MM.1S (cell line): ENCODE results near the gene CTU2.

Source experiments
- DNase-seq: peaks from one replicate; pipeline ENCODE4 v3.0.0-alpha.2; 2015
- H2AFZ ChIP-seq: fragments of 300-600 bp; sonication (generic); 2 replicates; pipeline ENCODE4 v1.6.0; 2016; ENCODE audit warnings: antibody characterized with exemption, low read length
- H3F3A ChIP-seq: fragments of 300-600 bp; sonication (generic); 2 replicates; pipeline ENCODE4 v1.6.1; 2016; ENCODE audit warnings: mild to moderate bottlenecking, antibody characterized with exemption, low read length, moderate library complexity, mixed read lengths; ENCODE audit not compliant: insufficient read depth
- H3K27ac ChIP-seq: fragments of 300-600 bp; sonication (generic); 2 replicates; pipeline ENCODE4 v1.5.1; 2016; ENCODE audit warnings: mild to moderate bottlenecking, low read length
- H3K27me3 ChIP-seq: fragments of 300-600 bp; sonication (generic); replicated peaks from 2 replicates; pipeline ENCODE4 v1.6.0; 2016; ENCODE audit warnings: low read length; ENCODE audit not compliant: insufficient read depth
- H3K36me3 ChIP-seq: fragments of 300-600 bp; sonication (generic); replicated peaks from 2 replicates; pipeline ENCODE4 v1.6.1; 2016; ENCODE audit warnings: mild to moderate bottlenecking, low read length, mixed read lengths; ENCODE audit not compliant: insufficient read depth
- H3K4me1 ChIP-seq: fragments of 300-600 bp; sonication (generic); 2 replicates; pipeline ENCODE4 v1.6.1; 2016; ENCODE audit warnings: low read length, mixed read lengths
- H3K4me2 ChIP-seq: fragments of 300-600 bp; sonication (generic); 2 replicates; pipeline ENCODE4 v1.6.0; 2016; ENCODE audit warnings: low read depth, low read length
- H3K4me3 ChIP-seq: fragments of 300-600 bp; sonication (generic); 2 replicates; pipeline ENCODE4 v1.5.1; 2016; ENCODE audit warnings: low read length, mixed read lengths
- H3K79me2 ChIP-seq: fragments of 300-600 bp; sonication (generic); 2 replicates; pipeline ENCODE4 v1.6.1; 2016; ENCODE audit warnings: mixed run types, low read length, mixed read lengths
- H3K9ac ChIP-seq: fragments of 300-600 bp; sonication (generic); 2 replicates; pipeline ENCODE4 v1.6.1; 2016; ENCODE audit warnings: low read length, mixed read lengths
- H3K9me2 ChIP-seq: fragments of 300-600 bp; sonication (generic); replicated peaks from 2 replicates; pipeline ENCODE4 v1.6.1; 2016; ENCODE audit warnings: mild to moderate bottlenecking, low read length, mixed read lengths; ENCODE audit not compliant: insufficient read depth
- H3K9me3 ChIP-seq: fragments of 300-600 bp; sonication (generic); replicated peaks from 2 replicates; pipeline ENCODE4 v1.6.1; 2016; ENCODE audit warnings: mild to moderate bottlenecking, low read length, mixed read lengths; ENCODE audit not compliant: insufficient read depth
- H4K20me1 ChIP-seq: fragments of 300-600 bp; sonication (generic); 2 replicates; pipeline ENCODE4 v1.6.1; 2016; ENCODE audit warnings: mild to moderate bottlenecking, low read length, moderate library complexity, mixed read lengths; ENCODE audit not compliant: insufficient read depth
- EZH2 ChIP-seq: fragments of 300-600 bp; sonication (generic); optimal IDR thresholded peaks from 2 replicates; pipeline ENCODE3; 2017; ENCODE audit warnings: low read depth, mild to moderate bottlenecking, antibody characterized with exemption, low read length, mixed read lengths
- EZH2phosphoT487 ChIP-seq: fragments of 300-600 bp; sonication (generic); IDR thresholded peaks from 2 replicates; pipeline ENCODE4 v1.6.1; 2018; ENCODE audit warnings: antibody characterized with exemption, low read length
- TF ChIP-seq, protein P1 (sequence below): fragments of 300-600 bp; sonication (generic); IDR thresholded peaks from 2 replicates; pipeline ENCODE4 v1.5.1; 2016; ENCODE audit warnings: antibody characterized with exemption, low read length, mixed read lengths

CTU2 gene

GRCh38 chr16:88739139-88739976 lies 33.1 kb downstream of the CTU2 start:
- Histone ChIP-seq H4K20me1 (0 out of 2 replicates have a peak, but pooled peaks cover 3% of the 10 kb centered on the region), H3K27ac (no peak overlapping the region)
- TF ChIP-seq, protein P1, sequence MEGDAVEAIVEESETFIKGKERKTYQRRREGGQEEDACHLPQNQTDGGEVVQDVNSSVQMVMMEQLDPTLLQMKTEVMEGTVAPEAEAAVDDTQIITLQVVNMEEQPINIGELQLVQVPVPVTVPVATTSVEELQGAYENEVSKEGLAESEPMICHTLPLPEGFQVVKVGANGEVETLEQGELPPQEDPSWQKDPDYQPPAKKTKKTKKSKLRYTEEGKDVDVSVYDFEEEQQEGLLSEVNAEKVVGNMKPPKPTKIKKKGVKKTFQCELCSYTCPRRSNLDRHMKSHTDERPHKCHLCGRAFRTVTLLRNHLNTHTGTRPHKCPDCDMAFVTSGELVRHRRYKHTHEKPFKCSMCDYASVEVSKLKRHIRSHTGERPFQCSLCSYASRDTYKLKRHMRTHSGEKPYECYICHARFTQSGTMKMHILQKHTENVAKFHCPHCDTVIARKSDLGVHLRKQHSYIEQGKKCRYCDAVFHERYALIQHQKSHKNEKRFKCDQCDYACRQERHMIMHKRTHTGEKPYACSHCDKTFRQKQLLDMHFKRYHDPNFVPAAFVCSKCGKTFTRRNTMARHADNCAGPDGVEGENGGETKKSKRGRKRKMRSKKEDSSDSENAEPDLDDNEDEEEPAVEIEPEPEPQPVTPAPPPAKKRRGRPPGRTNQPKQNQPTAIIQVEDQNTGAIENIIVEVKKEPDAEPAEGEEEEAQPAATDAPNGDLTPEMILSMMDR, result no peak
- TF ChIP-seq EZH2, result no peak

DNA sequence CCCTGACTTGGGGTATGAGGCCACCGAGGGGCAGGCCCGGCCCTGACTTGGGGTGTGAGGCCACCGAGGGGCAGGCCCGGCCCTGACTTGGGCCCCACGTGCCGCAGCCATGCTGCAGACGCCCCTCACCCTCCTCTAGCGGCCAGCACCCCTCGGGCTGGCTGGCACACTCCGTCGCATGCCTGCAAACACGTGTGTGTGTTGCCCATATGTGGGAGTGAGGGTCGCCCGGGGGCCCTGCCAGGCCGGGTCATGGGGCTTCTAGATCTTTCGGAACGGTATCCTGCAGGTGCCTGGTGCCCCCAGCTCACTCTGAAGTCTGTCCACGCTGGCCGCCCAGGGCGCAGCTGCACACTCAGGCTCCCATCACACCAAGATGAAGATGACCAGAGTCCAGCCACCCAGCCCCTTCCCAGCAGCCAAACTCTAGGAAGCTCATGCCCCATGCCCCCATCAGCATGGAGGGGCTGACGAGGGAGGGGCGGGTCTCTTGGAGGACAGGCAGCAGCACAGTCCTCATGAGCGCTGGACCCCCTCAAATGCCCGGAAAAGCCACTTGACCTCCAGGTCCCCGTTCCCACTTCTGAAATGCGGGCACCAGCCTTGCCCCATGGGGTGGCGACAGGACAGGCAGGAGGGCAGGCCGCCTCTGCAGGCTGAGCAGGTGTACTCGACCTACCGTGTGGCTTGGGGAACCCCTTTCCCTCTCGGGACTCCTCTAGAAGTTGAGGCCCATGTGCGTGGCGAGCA lies 33.8 kb downstream of the CTU2 start:
- Histone ChIP-seq H3K27ac (no peak overlapping the region), H3K9ac (no peak overlapping the region), H4K20me1 (0 out of 2 replicates have a peak, but pooled peaks cover 3% of the 10 kb centered on the region), H2AFZ (no peak overlapping the region), H3K4me2 (no peak overlapping the region), H3K36me3 (no peaks in the 10 kb centered on the region), H3F3A (no peaks in the 10 kb centered on the region), H3K4me1 (no peaks in the 10 kb centered on the region), H3K4me3 (no peak overlapping the region), H3K27me3 (no peaks in the 10 kb centered on the region), H3K9me2 (no peaks in the 10 kb centered on the region), H3K79me2 (peaks cover 18% of the 10 kb centered on the region; the same call in 1 of the 2 replicates), H3K9me3 (no peaks in the 10 kb centered on the region)
- no peak for DNase-seq
- TF ChIP-seq, protein P1, result no peak
- TF ChIP-seq EZH2 (no peak), EZH2phosphoT487 (no peak)

More at GRCh38 chr16:88739139-88739976, 33.1 kb downstream of the CTU2 start:
- H3K4me3 ChIP-seq, result no peak overlapping the region
- no peak for DNase-seq
- H2AFZ ChIP-seq, result no peak overlapping the region
- H3K9me2 ChIP-seq, result no peaks in the 10 kb centered on the region
- H3K4me1 ChIP-seq, result no peaks in the 10 kb centered on the region
- H3K4me2 ChIP-seq, result no peak overlapping the region
- no peaks in the 10 kb centered on the region for H3K27me3 ChIP-seq
- peaks cover 13% of the 10 kb centered on the region; the same call in 1 of the 2 replicates for H3K79me2 ChIP-seq
- no peaks in the 10 kb centered on the region for H3K9me3 ChIP-seq
- H3K9ac ChIP-seq, result no peak overlapping the region
- no peaks in the 10 kb centered on the region for H3F3A ChIP-seq
- H3K36me3 ChIP-seq, result no peaks in the 10 kb centered on the region

DNA sequence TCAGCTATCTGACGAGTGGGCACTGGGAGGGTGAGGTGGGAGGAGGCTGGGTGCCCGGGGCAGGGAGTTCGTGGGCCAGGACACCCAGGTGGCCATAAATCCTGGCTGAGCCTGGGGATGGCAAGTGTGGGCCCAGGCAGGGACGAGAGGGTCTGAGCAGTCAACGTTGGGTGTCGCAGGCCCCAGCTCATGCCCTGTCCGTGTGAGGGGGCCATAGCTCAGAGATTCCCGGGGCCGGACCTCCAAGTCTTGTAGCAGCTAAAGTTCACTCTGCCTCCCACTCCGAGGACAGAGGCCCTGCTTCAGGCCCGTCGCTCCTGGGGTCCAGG lies 34.4 kb downstream of the CTU2 start:
- Histone ChIP-seq H3K9ac (no peak overlapping the region), H3K27ac (no peak overlapping the region), H3K4me3 (no peak overlapping the region), H3K9me2 (no peaks in the 10 kb centered on the region), H3K36me3 (no peaks in the 10 kb centered on the region), H3K9me3 (no peaks in the 10 kb centered on the region), H3F3A (no peaks in the 10 kb centered on the region), H3K79me2 (peaks cover 20% of the 10 kb centered on the region; the same call in 1 of the 2 replicates), H3K27me3 (no peaks in the 10 kb centered on the region), H2AFZ (no peak overlapping the region), H3K4me1 (no peaks in the 10 kb centered on the region), H4K20me1 (0 out of 2 replicates have a peak, but pooled peaks cover 3% of the 10 kb centered on the region), H3K4me2 (no peak overlapping the region)
- TF ChIP-seq, protein P1, result no peak
- TF ChIP-seq EZH2phosphoT487, result no peak
- TF ChIP-seq EZH2, result no peak
- no peak for DNase-seq
